Measurements from ENCODE around the gene TEX36.

DNA sequence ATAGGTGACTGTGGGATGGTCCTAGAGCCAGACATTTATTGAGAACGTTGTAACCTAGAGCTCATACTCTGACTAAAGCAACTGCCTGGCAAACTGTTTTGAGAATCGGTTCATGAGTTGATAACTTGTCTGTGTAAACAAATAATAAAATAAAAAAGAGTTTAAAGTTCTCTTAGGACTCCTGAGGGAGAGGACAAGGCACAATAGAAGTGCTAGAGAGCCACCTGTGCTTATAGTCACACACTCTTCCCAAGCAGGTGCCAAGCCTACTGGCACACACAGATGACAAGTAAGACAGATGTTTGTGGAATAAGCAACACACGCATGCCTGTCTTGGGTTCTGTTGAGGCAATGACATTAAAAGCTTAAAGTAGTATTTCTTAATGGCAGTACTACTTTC lies 44.5 kb upstream of the TEX36 start:
- no peak for TF ChIP-seq CTCF (IDR thresholded peaks at IDR 0.05)
- TF ChIP-seq POLR2A (IDR thresholded peaks at IDR 0.05) = no peak

Data from thyroid gland (tissue), 4 donors.